HEK293 (cell line): ENCODE measurements around the gene FAM83C.

Source experiments
- CTCF ChIA-PET: fragments of 350-600 bp; formaldehyde crosslinking; extraction: SDS; loops from one replicate; lab custom pipeline; 2021; ENCODE audit warnings: antibody characterized with exemption; lab: Yijun Ruan, JAX
- POLR2A ChIA-PET: fragments of 300-600 bp; formaldehyde crosslinking; extraction: SDS; loops from one replicate; lab custom pipeline; 2020; ENCODE audit warnings: antibody characterized with exemption, inconsistent platforms; lab: Yijun Ruan, JAX
- H3K27ac ChIP-seq: fragments of 200-500 bp; sonication (Bioruptor generic); 2 replicates; pipeline ENCODE4 v1.5.1; 2014; ENCODE audit warnings: low read depth, low read length, control low read depth, inconsistent platforms; ENCODE audit errors: extremely low read depth
- H3K36me3 ChIP-seq, 2 experiments: fragments of 200-500 bp in 1 of 2; sonication (Bioruptor generic) in 1 of 2; 1 replicate in 1 of 2; 2 replicates in 1 of 2; pipeline ENCODE4 v1.5.1; 2014 to 2017; ENCODE audit warnings: inconsistent platforms in 2 of 2, low read length in 2 of 2; ENCODE audit not compliant: control insufficient read depth in 2 of 2, insufficient read depth in 1 of 2
- H3K4me1 ChIP-seq: fragments of 200-500 bp; sonication (Bioruptor generic); 2 replicates; pipeline ENCODE4 v1.5.1; 2014; ENCODE audit warnings: mild to moderate bottlenecking, low read length, inconsistent platforms; ENCODE audit not compliant: control insufficient read depth, insufficient read depth
- H3K4me3 ChIP-seq: 2 replicates; pipeline ENCODE4 v1.5.1; 2011; ENCODE audit warnings: low read depth, mild to moderate bottlenecking, control low read depth, low read length, moderate library complexity
- H3K9me3 ChIP-seq: fragments of 200-500 bp; sonication (Bioruptor generic); 2 replicates; pipeline ENCODE4 v1.5.1; 2014; ENCODE audit warnings: low read depth, low read length, inconsistent platforms; ENCODE audit not compliant: control insufficient read depth, insufficient read depth
- GFI1B ChIP-seq: fragments of 450-650 bp; formaldehyde crosslinking; IDR thresholded peaks from 2 replicates; pipeline ENCODE4 v1.5.1; 2016; ENCODE audit warnings: missing biosample characterization, missing genetic modification characterization
- GLI4 ChIP-seq: fragments of 450-650 bp; formaldehyde crosslinking; IDR thresholded peaks from 2 replicates; pipeline ENCODE4 v1.5.1; 2016; ENCODE audit warnings: missing biosample characterization, missing genetic modification characterization
- HOXC10 ChIP-seq: sonication (generic); formaldehyde crosslinking; IDR thresholded peaks from 2 replicates; pipeline ENCODE4 v1.8.1; 2023; ENCODE audit warnings: mild to moderate bottlenecking, missing genetic modification reagents
- KLF8 ChIP-seq: fragments of 450-650 bp; formaldehyde crosslinking; IDR thresholded peaks from 2 replicates; pipeline ENCODE4 v1.5.1; 2016; ENCODE audit warnings: missing biosample characterization, missing genetic modification characterization
- SALL2 ChIP-seq: fragments of 450-650 bp; formaldehyde crosslinking; IDR thresholded peaks from 2 replicates; pipeline ENCODE4 v1.5.0; 2017; ENCODE audit warnings: missing biosample characterization, mild to moderate bottlenecking, missing genetic modification characterization, borderline replicate concordance
- SCRT2 ChIP-seq: fragments of 450-650 bp; formaldehyde crosslinking; IDR thresholded peaks from 2 replicates; pipeline ENCODE4 v1.5.1; 2016; ENCODE audit warnings: missing biosample characterization, missing genetic modification characterization
- SETDB1 ChIP-seq: IDR thresholded peaks from one replicate; pipeline ENCODE4 v1.6.1; 2017; ENCODE audit warnings: mild to moderate bottlenecking, low read length, moderate library complexity, mixed read lengths; ENCODE audit not compliant: insufficient read length
- ZBTB48 ChIP-seq: fragments of 450-650 bp; formaldehyde crosslinking; IDR thresholded peaks from 2 replicates; pipeline ENCODE4 v1.5.1; 2016; ENCODE audit warnings: missing biosample characterization, missing genetic modification characterization
- ZIC2 ChIP-seq: fragments of 450-650 bp; formaldehyde crosslinking; IDR thresholded peaks from 2 replicates; pipeline ENCODE4 v1.5.1; 2016; ENCODE audit warnings: missing biosample characterization, missing genetic modification characterization
- ZNF133 ChIP-seq: fragments of 450-650 bp; formaldehyde crosslinking; IDR thresholded peaks from 2 replicates; pipeline ENCODE4 v1.5.1; 2016; ENCODE audit warnings: missing biosample characterization, missing genetic modification characterization
- ZNF140 ChIP-seq: fragments of 450-650 bp; formaldehyde crosslinking; IDR thresholded peaks from 2 replicates; pipeline ENCODE4 v1.5.1; 2016; ENCODE audit warnings: missing biosample characterization, missing genetic modification characterization
- ZNF16 ChIP-seq: fragments of 450-650 bp; formaldehyde crosslinking; IDR thresholded peaks from 2 replicates; pipeline ENCODE4 v1.5.1; 2016; ENCODE audit warnings: low read depth, missing biosample characterization, missing genetic modification characterization
- ZNF202 ChIP-seq: fragments of 450-650 bp; formaldehyde crosslinking; IDR thresholded peaks from 2 replicates; pipeline ENCODE4 v1.5.1; 2016; ENCODE audit warnings: missing biosample characterization, missing genetic modification characterization, borderline replicate concordance
- ZNF221 ChIP-seq: fragments of 450-650 bp; formaldehyde crosslinking; IDR thresholded peaks from 2 replicates; pipeline ENCODE4 v1.5.1; 2017; ENCODE audit warnings: missing biosample characterization, missing genetic modification characterization, borderline replicate concordance
- ZNF350 ChIP-seq: fragments of 450-650 bp; formaldehyde crosslinking; IDR thresholded peaks from 2 replicates; pipeline ENCODE4 v1.5.0; 2017; ENCODE audit warnings: missing biosample characterization, mild to moderate bottlenecking, missing genetic modification characterization
- ZNF37A ChIP-seq: fragments of 450-650 bp; IDR thresholded peaks from 2 replicates; pipeline ENCODE4 v1.5.1; 2018; ENCODE audit warnings: missing biosample characterization, missing genetic modification characterization
- ZNF391 ChIP-seq: fragments of 450-650 bp; formaldehyde crosslinking; IDR thresholded peaks from 2 replicates; pipeline ENCODE4 v1.5.1; 2016; ENCODE audit warnings: low read depth, missing biosample characterization, missing genetic modification characterization, borderline replicate concordance
- ZNF394 ChIP-seq: fragments of 450-650 bp; formaldehyde crosslinking; IDR thresholded peaks from 2 replicates; pipeline ENCODE4 v1.5.1; 2016; ENCODE audit warnings: missing biosample characterization, missing genetic modification characterization, mild to moderate bottlenecking, moderate library complexity, borderline replicate concordance
- ZNF416 ChIP-seq: fragments of 450-650 bp; formaldehyde crosslinking; IDR thresholded peaks from 2 replicates; pipeline ENCODE4 v1.5.1; 2016; ENCODE audit warnings: missing biosample characterization, missing genetic modification characterization
- TF ChIP-seq, protein P1 (sequence below): fragments of 450-650 bp; formaldehyde crosslinking; IDR thresholded peaks from 2 replicates; pipeline ENCODE4 v1.5.1; 2016; ENCODE audit warnings: missing biosample characterization, missing genetic modification characterization
- TF ChIP-seq, protein P2 (sequence below): fragments of 450-650 bp; formaldehyde crosslinking; IDR thresholded peaks from 2 replicates; pipeline ENCODE4 v1.5.1; 2016; ENCODE audit warnings: missing biosample characterization, missing genetic modification characterization
- TF ChIP-seq, protein P3 (sequence below): fragments of 450-650 bp; formaldehyde crosslinking; IDR thresholded peaks from 2 replicates; pipeline ENCODE4 v1.5.1; 2016; ENCODE audit warnings: missing biosample characterization, missing genetic modification characterization, borderline replicate concordance
- TF ChIP-seq, protein P4 (sequence below): fragments of 450-650 bp; formaldehyde crosslinking; IDR thresholded peaks from 2 replicates; pipeline ENCODE4 v1.5.1; 2016; ENCODE audit warnings: missing biosample characterization, missing genetic modification characterization

Gene FAM83C

DNA sequence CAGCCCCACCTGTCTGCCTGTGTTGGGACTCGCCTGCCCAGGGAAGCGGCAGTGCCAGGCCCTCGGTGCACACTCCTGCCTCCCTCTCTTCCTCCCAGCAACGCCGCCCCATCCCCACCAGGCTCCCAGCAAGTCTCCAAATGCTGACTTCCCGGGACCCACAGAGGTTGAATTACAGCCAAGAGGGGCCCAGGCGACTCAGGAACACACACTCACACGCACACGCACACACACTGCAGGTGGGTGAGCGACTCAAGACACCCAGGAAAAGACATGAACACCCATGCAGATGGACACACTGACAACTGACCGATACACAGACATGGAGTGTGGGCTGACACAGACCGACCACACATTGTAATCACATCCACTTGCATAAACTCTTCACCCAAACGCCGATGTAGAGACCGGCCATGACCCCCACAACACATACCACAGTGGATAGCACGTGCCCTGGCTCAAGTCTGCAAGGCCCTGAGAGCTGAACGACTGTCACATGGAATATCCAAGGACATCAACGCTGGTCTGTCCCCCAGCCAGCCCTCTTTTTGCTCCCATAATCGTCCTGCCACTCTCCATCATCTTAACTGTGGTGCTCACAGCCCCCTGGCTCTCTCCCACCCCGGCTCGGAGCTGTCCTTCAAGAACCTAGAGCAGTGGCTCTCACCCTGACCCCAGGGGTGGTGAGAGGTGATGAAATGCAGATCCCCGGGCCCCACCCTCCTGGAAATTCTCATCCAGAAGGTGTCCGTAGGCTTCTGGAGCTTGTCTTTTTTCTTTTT is 470 bp upstream of the FAM83C start (continued):
- TF ChIP-seq, protein P1, sequence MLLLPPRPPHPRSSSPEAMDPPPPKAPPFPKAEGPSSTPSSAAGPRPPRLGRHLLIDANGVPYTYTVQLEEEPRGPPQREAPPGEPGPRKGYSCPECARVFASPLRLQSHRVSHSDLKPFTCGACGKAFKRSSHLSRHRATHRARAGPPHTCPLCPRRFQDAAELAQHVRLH (tag by site-specific recombination), result no peak

DNA sequence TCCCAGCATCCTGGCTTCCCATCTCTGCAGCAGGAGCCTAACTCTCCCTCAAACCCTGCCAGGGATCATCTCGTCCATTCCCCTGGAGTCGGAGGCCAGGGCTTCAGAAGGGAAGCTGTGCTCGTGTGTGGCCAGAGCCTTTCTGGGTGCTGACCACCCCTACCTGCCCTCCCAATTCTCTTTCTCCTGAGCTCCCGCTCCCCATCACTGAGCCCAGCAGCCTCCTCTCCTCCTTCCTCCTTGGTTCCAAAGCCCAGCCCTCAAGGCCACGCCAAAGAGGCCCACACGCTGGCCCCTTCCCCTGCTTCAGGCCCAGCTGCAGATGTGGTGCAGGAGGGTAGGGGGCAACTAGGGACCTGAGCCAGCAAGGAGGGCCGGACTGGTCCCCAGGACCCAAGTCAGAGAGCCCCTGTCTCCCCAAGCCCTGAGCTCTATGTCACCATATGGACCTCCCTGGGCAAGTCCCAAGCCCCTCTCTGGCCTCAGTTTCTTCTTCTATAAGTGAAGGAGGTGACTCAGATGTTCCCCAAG is 1.3 kb downstream of the FAM83C start:
- ChIA-PET POLR2A (no interaction called here), CTCF (no interaction called here)
- no peaks in the 10 kb centered on the region for H3K4me1 ChIP-seq
- H3K4me3 ChIP-seq, result no peak overlapping the region
- no peak for TF ChIP-seq SCRT2 (tag by site-specific recombination)
- TF ChIP-seq ZNF202 (tag by site-specific recombination), result no peak
- no peak for TF ChIP-seq SETDB1
- no peak for TF ChIP-seq GLI4
- no peak for TF ChIP-seq ZNF394
- TF ChIP-seq ZIC2 (tag by site-specific recombination), result no peak
- TF ChIP-seq ZNF140, result no peak
- TF ChIP-seq, protein P2, sequence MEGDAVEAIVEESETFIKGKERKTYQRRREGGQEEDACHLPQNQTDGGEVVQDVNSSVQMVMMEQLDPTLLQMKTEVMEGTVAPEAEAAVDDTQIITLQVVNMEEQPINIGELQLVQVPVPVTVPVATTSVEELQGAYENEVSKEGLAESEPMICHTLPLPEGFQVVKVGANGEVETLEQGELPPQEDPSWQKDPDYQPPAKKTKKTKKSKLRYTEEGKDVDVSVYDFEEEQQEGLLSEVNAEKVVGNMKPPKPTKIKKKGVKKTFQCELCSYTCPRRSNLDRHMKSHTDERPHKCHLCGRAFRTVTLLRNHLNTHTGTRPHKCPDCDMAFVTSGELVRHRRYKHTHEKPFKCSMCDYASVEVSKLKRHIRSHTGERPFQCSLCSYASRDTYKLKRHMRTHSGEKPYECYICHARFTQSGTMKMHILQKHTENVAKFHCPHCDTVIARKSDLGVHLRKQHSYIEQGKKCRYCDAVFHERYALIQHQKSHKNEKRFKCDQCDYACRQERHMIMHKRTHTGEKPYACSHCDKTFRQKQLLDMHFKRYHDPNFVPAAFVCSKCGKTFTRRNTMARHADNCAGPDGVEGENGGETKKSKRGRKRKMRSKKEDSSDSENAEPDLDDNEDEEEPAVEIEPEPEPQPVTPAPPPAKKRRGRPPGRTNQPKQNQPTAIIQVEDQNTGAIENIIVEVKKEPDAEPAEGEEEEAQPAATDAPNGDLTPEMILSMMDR (tag by site-specific recombination), result no peak
- no peak for TF ChIP-seq ZNF221 (tag by site-specific recombination)
- TF ChIP-seq HOXC10, result no peak
- no peaks in the 10 kb centered on the region for H3K36me3 ChIP-seq
- H3K9me3 ChIP-seq, result no peaks in the 10 kb centered on the region
- no peak overlapping the region for H3K27ac ChIP-seq

DNA sequence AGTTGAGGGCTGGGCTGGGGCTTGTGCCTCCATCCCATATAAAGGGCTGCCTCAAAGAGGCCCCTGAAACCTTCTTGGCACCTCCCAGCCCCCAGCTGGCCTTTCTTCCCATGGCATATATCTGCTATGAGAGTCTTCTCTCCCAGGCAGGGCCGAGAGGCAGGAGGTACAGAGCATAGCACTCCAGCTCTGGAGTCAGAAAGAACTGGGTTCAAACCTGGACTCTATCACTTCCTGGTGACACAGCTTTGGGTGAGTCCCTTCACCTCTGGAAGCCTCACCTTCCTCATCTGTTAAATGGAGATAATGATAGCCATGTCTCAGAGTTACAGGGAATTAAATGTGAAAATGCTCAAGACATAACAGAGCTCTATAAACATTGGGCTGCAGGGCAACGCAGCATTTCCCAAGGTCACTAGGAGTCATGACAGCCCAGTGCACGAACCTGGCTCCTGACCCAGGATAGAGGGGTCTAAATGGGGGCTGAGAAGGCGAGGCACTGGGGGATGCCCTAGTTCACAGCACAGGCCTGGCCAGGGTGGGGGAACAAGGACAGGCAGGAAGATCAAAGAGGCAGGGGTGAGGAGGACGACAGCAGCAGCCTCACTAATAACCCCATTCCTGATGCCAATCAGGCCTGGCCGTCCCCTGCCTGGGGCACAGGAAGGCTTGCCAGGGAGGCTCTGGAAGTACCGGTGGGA is 1.9 kb downstream of the FAM83C start:
- ChIA-PET POLR2A (interaction anchor here (0.9 kb wide), 1 partner anchor 160 kb away, joined by 4 read pairs; no protein-coding TSS in a partner anchor), CTCF (interaction anchor here (0.6 to 2.3 kb wide), 4 partner anchors 12 to 864 kb away, joined by 3 to 7 read pairs (median 3); no protein-coding TSS in a partner anchor)
- Histone ChIP-seq H3K4me1 (no peaks in the 10 kb centered on the region), H3K27ac (no peak overlapping the region), H3K36me3 (no peaks in the 10 kb centered on the region), H3K4me3 (no peak overlapping the region), H3K9me3 (no peaks in the 10 kb centered on the region)
- no peak for TF ChIP-seq ZNF416
- no peak for TF ChIP-seq SALL2 (tag by site-specific recombination)
- TF ChIP-seq, protein P3, sequence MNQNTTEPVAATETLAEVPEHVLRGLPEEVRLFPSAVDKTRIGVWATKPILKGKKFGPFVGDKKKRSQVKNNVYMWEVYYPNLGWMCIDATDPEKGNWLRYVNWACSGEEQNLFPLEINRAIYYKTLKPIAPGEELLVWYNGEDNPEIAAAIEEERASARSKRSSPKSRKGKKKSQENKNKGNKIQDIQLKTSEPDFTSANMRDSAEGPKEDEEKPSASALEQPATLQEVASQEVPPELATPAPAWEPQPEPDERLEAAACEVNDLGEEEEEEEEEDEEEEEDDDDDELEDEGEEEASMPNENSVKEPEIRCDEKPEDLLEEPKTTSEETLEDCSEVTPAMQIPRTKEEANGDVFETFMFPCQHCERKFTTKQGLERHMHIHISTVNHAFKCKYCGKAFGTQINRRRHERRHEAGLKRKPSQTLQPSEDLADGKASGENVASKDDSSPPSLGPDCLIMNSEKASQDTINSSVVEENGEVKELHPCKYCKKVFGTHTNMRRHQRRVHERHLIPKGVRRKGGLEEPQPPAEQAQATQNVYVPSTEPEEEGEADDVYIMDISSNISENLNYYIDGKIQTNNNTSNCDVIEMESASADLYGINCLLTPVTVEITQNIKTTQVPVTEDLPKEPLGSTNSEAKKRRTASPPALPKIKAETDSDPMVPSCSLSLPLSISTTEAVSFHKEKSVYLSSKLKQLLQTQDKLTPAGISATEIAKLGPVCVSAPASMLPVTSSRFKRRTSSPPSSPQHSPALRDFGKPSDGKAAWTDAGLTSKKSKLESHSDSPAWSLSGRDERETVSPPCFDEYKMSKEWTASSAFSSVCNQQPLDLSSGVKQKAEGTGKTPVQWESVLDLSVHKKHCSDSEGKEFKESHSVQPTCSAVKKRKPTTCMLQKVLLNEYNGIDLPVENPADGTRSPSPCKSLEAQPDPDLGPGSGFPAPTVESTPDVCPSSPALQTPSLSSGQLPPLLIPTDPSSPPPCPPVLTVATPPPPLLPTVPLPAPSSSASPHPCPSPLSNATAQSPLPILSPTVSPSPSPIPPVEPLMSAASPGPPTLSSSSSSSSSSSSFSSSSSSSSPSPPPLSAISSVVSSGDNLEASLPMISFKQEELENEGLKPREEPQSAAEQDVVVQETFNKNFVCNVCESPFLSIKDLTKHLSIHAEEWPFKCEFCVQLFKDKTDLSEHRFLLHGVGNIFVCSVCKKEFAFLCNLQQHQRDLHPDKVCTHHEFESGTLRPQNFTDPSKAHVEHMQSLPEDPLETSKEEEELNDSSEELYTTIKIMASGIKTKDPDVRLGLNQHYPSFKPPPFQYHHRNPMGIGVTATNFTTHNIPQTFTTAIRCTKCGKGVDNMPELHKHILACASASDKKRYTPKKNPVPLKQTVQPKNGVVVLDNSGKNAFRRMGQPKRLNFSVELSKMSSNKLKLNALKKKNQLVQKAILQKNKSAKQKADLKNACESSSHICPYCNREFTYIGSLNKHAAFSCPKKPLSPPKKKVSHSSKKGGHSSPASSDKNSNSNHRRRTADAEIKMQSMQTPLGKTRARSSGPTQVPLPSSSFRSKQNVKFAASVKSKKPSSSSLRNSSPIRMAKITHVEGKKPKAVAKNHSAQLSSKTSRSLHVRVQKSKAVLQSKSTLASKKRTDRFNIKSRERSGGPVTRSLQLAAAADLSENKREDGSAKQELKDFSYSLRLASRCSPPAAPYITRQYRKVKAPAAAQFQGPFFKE (tag by site-specific recombination), result no peak
- TF ChIP-seq ZBTB48 (tag by site-specific recombination), result no peak
- TF ChIP-seq GFI1B, result no peak
- TF ChIP-seq ZNF37A (tag by site-specific recombination), result no peak
- no peak for TF ChIP-seq ZNF133 (tag by site-specific recombination)
- TF ChIP-seq, protein P4, sequence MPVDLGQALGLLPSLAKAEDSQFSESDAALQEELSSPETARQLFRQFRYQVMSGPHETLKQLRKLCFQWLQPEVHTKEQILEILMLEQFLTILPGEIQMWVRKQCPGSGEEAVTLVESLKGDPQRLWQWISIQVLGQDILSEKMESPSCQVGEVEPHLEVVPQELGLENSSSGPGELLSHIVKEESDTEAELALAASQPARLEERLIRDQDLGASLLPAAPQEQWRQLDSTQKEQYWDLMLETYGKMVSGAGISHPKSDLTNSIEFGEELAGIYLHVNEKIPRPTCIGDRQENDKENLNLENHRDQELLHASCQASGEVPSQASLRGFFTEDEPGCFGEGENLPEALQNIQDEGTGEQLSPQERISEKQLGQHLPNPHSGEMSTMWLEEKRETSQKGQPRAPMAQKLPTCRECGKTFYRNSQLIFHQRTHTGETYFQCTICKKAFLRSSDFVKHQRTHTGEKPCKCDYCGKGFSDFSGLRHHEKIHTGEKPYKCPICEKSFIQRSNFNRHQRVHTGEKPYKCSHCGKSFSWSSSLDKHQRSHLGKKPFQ (tag by site-specific recombination), result no peak
- no peak for TF ChIP-seq KLF8
- TF ChIP-seq ZNF16, result no peak
- TF ChIP-seq ZNF391 (tag by site-specific recombination), result no peak
- TF ChIP-seq ZNF350 (tag by site-specific recombination), result no peak
